ENCODE data around the gene ABCD1. TPM values are rescaled to one million over a fixed set of nuclear protein-coding genes. Genes with fewer than 3 reads are reported as not detected.

Gene ABCD1
- total and polyA plus RNA-seq, 9 of the 15 experiments (the other 6 are each of a cell fraction or from before 2014, with no cell fraction given): 0.07 to 6.9 (median 2.2) TPM

DNA sequence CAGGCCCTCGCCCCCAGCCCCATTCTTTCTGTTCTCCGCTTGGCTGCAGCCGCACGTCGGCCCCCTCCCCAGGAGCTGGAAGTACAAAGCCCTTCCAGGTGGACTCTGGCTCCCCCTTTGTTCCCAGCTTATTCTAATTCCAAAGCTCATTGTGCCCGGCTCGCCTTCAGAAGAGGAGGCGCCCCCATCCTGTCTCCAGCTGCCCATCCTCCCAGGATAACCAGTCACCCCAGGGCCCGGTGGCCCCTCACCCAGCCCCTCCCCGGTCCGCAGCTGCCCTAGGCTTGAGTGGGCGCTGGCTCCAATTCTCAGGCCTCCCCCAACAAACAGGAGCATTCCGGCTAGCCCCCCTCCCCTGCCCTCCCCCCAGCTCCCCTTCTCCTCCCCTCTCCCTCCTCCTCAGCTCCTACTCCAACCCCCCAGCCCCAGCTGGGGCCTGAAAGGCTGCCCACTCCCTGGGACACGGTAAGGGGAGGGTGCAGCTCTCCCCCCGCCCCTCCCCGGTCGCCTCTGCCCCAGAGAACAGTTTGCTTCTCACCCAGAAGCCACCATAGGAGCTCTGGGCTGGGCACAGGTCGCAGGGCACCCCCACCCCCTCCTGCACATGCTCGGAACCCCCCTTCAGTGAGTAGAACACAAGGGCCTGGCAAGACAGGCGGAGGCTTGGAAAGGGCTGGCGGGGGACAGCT lies 40.0 kb upstream of the ABCD1 start:
- H3K9ac ChIP-seq (ENCODE audit: insufficient read depth in 1 of 2, low read depth in 2 of 2, low read length in 2 of 2): no peak overlapping the region
- H3K9me1 ChIP-seq (ENCODE audit: control insufficient read depth, insufficient read depth, low read length): no peaks in the 10 kb centered on the region
- H3K9me3 ChIP-seq (replicated peaks; ENCODE audit: control insufficient read depth, insufficient read depth, low read depth, low read length): peaks cover 5% of the 10 kb centered on the region; the same call in 1 of the 2 replicates
- H3K4me2 ChIP-seq (ENCODE audit: insufficient read depth, low read length): no peak overlapping the region
- ChIA-PET CTCF (ENCODE audit: low intra/inter-chr PET ratio) (no interaction called here), POLR2A (interaction anchor here (0.6 to 1.2 kb wide), 4 partner anchors 45 to 203 kb away, joined by 3 to 4 read pairs (median 3); no protein-coding TSS in a partner anchor)
- intact Hi-C loops (cut with micrococcal nuclease) (no loop called here), in situ Hi-C loops (cut with MboI) (no loop called here)
- BruUV-seq (replicated peaks): no TSS peak
- peaks cover 11% of the 10 kb centered on the region for H3K79me2 ChIP-seq (ENCODE audit: control insufficient read depth, insufficient read depth, low read length)
- no peaks in the 10 kb centered on the region for H4K20me1 ChIP-seq (replicated peaks; ENCODE audit: control insufficient read depth, insufficient read depth, low read length)
- peaks cover 11 to 37% of the 10 kb centered on the region in 2 experiments; a peak in 4 of 5 replicates for H3K4me1 ChIP-seq (replicated peaks in 1 of 2; ENCODE audit: control insufficient read depth in 2 of 2, insufficient read depth in 2 of 2, low read length in 2 of 2)
- no peak overlapping the region for H2AFZ ChIP-seq (ENCODE audit: low read depth, low read length)
- TF ChIP-seq ELF1 (tag; IDR thresholded peaks at IDR 0.05) (no peak), ZNF232 (CRISPR knock-in tag; IDR thresholded peaks at IDR 0.05) (no peak), ZNF561 (CRISPR knock-in tag; conservative IDR thresholded peaks at IDR 0.05) (no peak), ATF1 (CRISPR knock-in tag; IDR thresholded peaks at IDR 0.05) (no peak), ATF1 (tag; IDR thresholded peaks at IDR 0.05) (no peak), ZNF12 (CRISPR knock-in tag; IDR thresholded peaks at IDR 0.05) (no peak), ZNF444 (CRISPR knock-in tag; IDR thresholded peaks at IDR 0.05) (no peak), KHSRP (IDR thresholded peaks at IDR 0.05) (no peak), ARID2 (IDR thresholded peaks at IDR 0.05) (no peak), NR2F6 (CRISPR knock-in tag; IDR thresholded peaks at IDR 0.05) (no peak), ZKSCAN8 (CRISPR knock-in tag; IDR thresholded peaks at IDR 0.05) (no peak)
- TF ChIP-seq, protein P1, sequence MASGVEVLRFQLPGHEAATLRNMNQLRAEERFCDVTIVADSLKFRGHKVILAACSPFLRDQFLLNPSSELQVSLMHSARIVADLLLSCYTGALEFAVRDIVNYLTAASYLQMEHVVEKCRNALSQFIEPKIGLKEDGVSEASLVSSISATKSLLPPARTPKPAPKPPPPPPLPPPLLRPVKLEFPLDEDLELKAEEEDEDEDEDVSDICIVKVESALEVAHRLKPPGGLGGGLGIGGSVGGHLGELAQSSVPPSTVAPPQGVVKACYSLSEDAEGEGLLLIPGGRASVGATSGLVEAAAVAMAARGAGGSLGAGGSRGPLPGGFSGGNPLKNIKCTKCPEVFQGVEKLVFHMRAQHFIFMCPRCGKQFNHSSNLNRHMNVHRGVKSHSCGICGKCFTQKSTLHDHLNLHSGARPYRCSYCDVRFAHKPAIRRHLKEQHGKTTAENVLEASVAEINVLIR (CRISPR knock-in tag; IDR thresholded peaks at IDR 0.05): no peak
- TF ChIP-seq, protein P2, sequence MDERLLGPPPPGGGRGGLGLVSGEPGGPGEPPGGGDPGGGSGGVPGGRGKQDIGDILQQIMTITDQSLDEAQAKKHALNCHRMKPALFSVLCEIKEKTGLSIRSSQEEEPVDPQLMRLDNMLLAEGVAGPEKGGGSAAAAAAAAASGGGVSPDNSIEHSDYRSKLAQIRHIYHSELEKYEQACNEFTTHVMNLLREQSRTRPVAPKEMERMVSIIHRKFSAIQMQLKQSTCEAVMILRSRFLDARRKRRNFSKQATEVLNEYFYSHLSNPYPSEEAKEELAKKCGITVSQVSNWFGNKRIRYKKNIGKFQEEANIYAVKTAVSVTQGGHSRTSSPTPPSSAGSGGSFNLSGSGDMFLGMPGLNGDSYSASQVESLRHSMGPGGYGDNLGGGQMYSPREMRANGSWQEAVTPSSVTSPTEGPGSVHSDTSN (CRISPR knock-in tag; IDR thresholded peaks at IDR 0.05; ENCODE audit: low read depth): no peak
- TF ChIP-seq, protein P2 (tag; conservative IDR thresholded peaks at IDR 0.05; ENCODE audit: low read depth): no peak
- TF ChIP-seq, protein P3, sequence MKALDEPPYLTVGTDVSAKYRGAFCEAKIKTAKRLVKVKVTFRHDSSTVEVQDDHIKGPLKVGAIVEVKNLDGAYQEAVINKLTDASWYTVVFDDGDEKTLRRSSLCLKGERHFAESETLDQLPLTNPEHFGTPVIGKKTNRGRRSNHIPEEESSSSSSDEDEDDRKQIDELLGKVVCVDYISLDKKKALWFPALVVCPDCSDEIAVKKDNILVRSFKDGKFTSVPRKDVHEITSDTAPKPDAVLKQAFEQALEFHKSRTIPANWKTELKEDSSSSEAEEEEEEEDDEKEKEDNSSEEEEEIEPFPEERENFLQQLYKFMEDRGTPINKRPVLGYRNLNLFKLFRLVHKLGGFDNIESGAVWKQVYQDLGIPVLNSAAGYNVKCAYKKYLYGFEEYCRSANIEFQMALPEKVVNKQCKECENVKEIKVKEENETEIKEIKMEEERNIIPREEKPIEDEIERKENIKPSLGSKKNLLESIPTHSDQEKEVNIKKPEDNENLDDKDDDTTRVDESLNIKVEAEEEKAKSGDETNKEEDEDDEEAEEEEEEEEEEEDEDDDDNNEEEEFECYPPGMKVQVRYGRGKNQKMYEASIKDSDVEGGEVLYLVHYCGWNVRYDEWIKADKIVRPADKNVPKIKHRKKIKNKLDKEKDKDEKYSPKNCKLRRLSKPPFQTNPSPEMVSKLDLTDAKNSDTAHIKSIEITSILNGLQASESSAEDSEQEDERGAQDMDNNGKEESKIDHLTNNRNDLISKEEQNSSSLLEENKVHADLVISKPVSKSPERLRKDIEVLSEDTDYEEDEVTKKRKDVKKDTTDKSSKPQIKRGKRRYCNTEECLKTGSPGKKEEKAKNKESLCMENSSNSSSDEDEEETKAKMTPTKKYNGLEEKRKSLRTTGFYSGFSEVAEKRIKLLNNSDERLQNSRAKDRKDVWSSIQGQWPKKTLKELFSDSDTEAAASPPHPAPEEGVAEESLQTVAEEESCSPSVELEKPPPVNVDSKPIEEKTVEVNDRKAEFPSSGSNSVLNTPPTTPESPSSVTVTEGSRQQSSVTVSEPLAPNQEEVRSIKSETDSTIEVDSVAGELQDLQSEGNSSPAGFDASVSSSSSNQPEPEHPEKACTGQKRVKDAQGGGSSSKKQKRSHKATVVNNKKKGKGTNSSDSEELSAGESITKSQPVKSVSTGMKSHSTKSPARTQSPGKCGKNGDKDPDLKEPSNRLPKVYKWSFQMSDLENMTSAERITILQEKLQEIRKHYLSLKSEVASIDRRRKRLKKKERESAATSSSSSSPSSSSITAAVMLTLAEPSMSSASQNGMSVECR (CRISPR knock-in tag; IDR thresholded peaks at IDR 0.05): no peak
- no peaks in the 10 kb centered on the region for H3K27me3 ChIP-seq (ENCODE audit: control insufficient read depth in 2 of 2, insufficient read depth in 2 of 2, low read length in 2 of 2)
- H3K36me3 ChIP-seq (ENCODE audit: control insufficient read depth, insufficient read depth, low read length): no peaks in the 10 kb centered on the region
- no peak overlapping the region for H3K4me3 ChIP-seq
- FAIRE-seq (no peak), ATAC-seq (no peak), DNase-seq (ENCODE audit: extremely low read depth in 1 of 4, low spot score in 3 of 4) (no peak)
- 87% methylated on average over 3 of the region's 21 CpGs for WGBS (ENCODE audit: insufficient coverage, low coverage, missing lambda C conversion rate)
- no peak overlapping the region for H3K27ac ChIP-seq (ENCODE audit: extremely low read depth, low read depth, low read length)
